HL-60 (cell line): ENCODE results near the gene DCHS2.

Experiments
- DNase-seq, 2 experiments: peaks; one replicate each; pipeline ENCODE4 v3.0.0-alpha.2; 2010 to 2020; ENCODE audit warnings: low read depth in 1 of 2, low spot score in 1 of 2
- H3K27ac ChIP-seq: fragments of 250-450 bp; sonication (Bioruptor Pico); replicated peaks from 2 replicates; pipeline ENCODE4 v1.5.1; 2020; ENCODE audit warnings: mild to moderate bottlenecking, moderate library complexity
- H3K27me3 ChIP-seq: fragments of 250-450 bp; sonication (Bioruptor Pico); 2 replicates; pipeline ENCODE4 v1.5.1; 2021; ENCODE audit warnings: mild to moderate bottlenecking, moderate library complexity; ENCODE audit not compliant: insufficient read depth, poor library complexity, severe bottlenecking
- H3K4me3 ChIP-seq: replicated peaks from 2 replicates; pipeline ENCODE4 v1.5.1; 2011; ENCODE audit warnings: mild to moderate bottlenecking, control low read depth, low read length; ENCODE audit not compliant: insufficient read depth
- GABPA ChIP-seq: IDR thresholded peaks from 2 replicates; pipeline ENCODE4 v1.6.1; 2012; ENCODE audit warnings: low read depth
- POLR2AphosphoS5 ChIP-seq: IDR thresholded peaks from 2 replicates; pipeline ENCODE4 v1.6.1; 2012; ENCODE audit warnings: low read depth
- SPI1 ChIP-seq: IDR thresholded peaks from 2 replicates; pipeline ENCODE4 v1.6.1; 2012; ENCODE audit warnings: low read depth, mild to moderate bottlenecking, borderline replicate concordance
- TF ChIP-seq, protein P1 (sequence below): IDR thresholded peaks from one replicate; pipeline ENCODE4 v1.5.1; 2011; ENCODE audit warnings: low read length, control low read depth, inconsistent platforms; ENCODE audit not compliant: insufficient read depth
- TF ChIP-seq, protein P2 (sequence below): IDR thresholded peaks from 2 replicates; pipeline ENCODE4 v1.6.1; 2012; ENCODE audit warnings: low read depth; ENCODE audit not compliant: insufficient replicate concordance

The DCHS2 gene

DNA sequence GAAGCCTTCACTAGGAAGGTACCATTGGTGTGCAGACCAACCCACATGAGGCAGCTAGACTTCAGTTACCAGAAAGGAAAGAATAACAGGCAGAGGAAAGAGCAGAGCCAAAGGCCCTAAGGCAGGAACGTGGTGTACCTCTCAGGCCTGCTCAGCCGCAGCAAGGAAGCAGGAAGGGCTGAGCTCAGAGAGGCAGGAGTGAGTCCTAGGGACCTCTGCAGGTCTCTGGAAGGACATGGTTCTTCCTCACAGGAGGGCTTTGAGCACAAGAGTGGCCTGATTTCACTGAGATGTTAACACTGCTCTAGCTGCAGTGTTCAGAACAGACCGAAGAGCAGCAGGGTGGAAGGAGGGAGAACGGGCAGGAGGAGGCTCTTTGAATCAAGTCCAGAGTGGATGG lies 124.6 kb downstream of the DCHS2 start:
- Histone ChIP-seq H3K27me3 (peaks cover 2% of the 10 kb centered on the region), H3K4me3 (no peak overlapping the region), H3K27ac (no peak overlapping the region)
- TF ChIP-seq, protein P1, sequence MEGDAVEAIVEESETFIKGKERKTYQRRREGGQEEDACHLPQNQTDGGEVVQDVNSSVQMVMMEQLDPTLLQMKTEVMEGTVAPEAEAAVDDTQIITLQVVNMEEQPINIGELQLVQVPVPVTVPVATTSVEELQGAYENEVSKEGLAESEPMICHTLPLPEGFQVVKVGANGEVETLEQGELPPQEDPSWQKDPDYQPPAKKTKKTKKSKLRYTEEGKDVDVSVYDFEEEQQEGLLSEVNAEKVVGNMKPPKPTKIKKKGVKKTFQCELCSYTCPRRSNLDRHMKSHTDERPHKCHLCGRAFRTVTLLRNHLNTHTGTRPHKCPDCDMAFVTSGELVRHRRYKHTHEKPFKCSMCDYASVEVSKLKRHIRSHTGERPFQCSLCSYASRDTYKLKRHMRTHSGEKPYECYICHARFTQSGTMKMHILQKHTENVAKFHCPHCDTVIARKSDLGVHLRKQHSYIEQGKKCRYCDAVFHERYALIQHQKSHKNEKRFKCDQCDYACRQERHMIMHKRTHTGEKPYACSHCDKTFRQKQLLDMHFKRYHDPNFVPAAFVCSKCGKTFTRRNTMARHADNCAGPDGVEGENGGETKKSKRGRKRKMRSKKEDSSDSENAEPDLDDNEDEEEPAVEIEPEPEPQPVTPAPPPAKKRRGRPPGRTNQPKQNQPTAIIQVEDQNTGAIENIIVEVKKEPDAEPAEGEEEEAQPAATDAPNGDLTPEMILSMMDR, result no peak
- TF ChIP-seq GABPA (no peak), SPI1 (no peak), POLR2AphosphoS5 (no peak)
- TF ChIP-seq, protein P2, sequence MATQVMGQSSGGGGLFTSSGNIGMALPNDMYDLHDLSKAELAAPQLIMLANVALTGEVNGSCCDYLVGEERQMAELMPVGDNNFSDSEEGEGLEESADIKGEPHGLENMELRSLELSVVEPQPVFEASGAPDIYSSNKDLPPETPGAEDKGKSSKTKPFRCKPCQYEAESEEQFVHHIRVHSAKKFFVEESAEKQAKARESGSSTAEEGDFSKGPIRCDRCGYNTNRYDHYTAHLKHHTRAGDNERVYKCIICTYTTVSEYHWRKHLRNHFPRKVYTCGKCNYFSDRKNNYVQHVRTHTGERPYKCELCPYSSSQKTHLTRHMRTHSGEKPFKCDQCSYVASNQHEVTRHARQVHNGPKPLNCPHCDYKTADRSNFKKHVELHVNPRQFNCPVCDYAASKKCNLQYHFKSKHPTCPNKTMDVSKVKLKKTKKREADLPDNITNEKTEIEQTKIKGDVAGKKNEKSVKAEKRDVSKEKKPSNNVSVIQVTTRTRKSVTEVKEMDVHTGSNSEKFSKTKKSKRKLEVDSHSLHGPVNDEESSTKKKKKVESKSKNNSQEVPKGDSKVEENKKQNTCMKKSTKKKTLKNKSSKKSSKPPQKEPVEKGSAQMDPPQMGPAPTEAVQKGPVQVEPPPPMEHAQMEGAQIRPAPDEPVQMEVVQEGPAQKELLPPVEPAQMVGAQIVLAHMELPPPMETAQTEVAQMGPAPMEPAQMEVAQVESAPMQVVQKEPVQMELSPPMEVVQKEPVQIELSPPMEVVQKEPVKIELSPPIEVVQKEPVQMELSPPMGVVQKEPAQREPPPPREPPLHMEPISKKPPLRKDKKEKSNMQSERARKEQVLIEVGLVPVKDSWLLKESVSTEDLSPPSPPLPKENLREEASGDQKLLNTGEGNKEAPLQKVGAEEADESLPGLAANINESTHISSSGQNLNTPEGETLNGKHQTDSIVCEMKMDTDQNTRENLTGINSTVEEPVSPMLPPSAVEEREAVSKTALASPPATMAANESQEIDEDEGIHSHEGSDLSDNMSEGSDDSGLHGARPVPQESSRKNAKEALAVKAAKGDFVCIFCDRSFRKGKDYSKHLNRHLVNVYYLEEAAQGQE, result no peak
- DNase-seq, result no peak

DNA sequence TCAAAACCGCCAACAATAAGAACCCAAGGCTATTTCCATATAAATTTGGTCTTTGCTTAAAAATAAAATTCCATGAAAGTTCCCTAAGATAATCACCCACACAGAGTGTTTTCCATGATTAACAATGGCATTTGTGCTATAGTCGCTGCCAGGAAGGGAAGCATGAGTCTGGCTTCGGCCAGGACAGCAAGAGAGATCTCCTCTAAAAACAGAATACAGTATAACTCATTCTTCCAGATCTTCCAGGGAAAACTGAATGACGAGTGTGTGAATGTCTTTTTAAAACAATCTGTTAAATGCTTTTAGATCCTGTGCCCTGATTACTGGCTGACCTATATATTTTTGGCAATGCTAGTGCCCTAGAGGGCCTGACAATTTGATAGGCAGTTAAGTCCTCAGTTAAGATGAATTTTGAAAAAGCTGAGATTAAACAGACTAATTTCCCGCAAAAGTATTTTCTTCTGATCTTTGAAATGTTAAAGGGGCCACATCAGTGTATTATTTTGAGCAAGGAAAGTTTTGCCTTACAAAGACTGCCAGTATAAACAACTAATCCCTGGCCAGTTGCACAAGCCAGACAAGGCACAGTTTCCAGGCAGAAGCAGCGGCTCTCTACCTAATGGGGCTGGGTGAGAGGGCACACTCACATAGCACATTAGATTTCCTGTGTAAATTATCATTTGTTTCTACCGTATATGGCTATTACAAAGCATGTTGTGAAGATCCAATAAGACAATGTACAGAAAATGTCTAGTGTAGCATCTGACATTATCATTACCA lies 127.3 kb downstream of the DCHS2 start:
- TF ChIP-seq, protein P2, result no peak
- TF ChIP-seq GABPA, result no peak
- no peak for TF ChIP-seq POLR2AphosphoS5
- no peak for TF ChIP-seq SPI1
- TF ChIP-seq, protein P1, result no peak

DNA sequence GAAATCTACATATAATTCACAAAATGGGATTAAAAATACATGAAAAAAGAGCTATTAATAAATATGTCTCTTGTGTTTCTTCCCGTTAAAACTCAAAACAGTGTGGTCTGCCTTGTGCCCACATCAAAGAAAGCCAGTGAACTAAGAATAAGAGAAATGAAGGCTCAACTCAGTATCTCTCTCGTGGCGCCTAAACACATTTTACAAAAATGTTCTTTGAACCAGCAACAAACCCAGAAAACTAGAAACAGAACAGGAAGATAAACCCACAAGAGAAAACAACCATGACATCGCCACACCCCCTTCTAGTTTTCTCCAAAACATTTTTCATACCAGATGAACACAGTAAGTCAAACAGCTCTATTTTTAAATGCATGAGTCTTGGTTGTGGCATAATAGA lies 130.1 kb downstream of the DCHS2 start:
- no peak for DNase-seq
- TF ChIP-seq POLR2AphosphoS5 (no peak), GABPA (no peak), SPI1 (no peak)
- TF ChIP-seq, protein P1, result no peak
- TF ChIP-seq, protein P2, result no peak
- H3K27ac ChIP-seq, result no peak overlapping the region
- H3K27me3 ChIP-seq, result peaks cover 2% of the 10 kb centered on the region
- H3K4me3 ChIP-seq, result no peak overlapping the region

More for the DNA sequence above, 127.3 kb downstream of the DCHS2 start:
- no peak overlapping the region for H3K4me3 ChIP-seq
- no peak overlapping the region for H3K27ac ChIP-seq
- no peak for DNase-seq
- peaks cover 2% of the 10 kb centered on the region for H3K27me3 ChIP-seq
